DOHH2 (cell line): ENCODE data around the gene SMC3.

ENCODE experiments used
- EZH2phosphoT487 ChIP-seq: fragments of 200-600 bp; sonication (generic); IDR thresholded peaks from 2 replicates; pipeline ENCODE4 v1.6.1; 2017; ENCODE audit warnings: borderline replicate concordance, mild to moderate bottlenecking, antibody characterized with exemption, low read length, moderate library complexity, mixed read lengths
- TF ChIP-seq, protein P1 (sequence below): fragments of 200-600 bp; sonication (generic); IDR thresholded peaks from one replicate; pipeline ENCODE4 v1.5.1; 2014; ENCODE audit warnings: antibody characterized with exemption, mild to moderate bottlenecking, low read depth, low read length; ENCODE audit not compliant: poor library complexity, severe bottlenecking

DNA sequence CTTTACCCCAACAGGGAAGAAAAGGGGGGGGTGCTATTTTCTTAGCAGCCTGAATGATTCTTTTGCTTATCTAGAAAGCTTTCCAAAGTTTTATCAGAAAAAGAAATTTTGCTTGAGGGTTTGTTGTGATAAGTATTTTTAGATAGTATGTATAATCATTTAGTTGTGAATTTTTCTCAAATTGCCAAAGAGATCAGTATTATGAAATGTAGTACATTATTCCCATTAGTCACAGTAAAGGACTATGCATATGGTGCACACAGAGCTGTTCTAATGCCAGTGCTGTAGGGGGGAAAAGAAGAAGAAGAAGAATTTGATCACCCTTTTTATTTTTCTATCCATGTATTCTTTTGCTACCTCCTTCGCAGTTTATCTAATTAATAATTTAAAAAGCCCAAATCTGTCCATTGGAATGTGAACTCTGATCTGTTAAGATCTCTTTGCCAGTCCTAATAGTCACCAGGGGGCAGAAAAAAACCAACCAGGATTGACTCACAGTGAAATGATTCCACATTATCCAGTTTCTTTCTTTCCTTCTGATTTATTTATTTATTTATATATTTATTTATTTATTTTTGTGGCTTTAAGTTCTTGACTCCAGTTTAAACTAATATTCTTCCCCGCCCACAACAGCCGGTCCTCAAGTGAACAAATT is 81.3 kb downstream of the SMC3 start:
- TF ChIP-seq, protein P1, sequence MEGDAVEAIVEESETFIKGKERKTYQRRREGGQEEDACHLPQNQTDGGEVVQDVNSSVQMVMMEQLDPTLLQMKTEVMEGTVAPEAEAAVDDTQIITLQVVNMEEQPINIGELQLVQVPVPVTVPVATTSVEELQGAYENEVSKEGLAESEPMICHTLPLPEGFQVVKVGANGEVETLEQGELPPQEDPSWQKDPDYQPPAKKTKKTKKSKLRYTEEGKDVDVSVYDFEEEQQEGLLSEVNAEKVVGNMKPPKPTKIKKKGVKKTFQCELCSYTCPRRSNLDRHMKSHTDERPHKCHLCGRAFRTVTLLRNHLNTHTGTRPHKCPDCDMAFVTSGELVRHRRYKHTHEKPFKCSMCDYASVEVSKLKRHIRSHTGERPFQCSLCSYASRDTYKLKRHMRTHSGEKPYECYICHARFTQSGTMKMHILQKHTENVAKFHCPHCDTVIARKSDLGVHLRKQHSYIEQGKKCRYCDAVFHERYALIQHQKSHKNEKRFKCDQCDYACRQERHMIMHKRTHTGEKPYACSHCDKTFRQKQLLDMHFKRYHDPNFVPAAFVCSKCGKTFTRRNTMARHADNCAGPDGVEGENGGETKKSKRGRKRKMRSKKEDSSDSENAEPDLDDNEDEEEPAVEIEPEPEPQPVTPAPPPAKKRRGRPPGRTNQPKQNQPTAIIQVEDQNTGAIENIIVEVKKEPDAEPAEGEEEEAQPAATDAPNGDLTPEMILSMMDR = no peak
- TF ChIP-seq EZH2phosphoT487 = no peak
